Measurements from ENCODE around the gene REN.

Gene REN

DNA sequence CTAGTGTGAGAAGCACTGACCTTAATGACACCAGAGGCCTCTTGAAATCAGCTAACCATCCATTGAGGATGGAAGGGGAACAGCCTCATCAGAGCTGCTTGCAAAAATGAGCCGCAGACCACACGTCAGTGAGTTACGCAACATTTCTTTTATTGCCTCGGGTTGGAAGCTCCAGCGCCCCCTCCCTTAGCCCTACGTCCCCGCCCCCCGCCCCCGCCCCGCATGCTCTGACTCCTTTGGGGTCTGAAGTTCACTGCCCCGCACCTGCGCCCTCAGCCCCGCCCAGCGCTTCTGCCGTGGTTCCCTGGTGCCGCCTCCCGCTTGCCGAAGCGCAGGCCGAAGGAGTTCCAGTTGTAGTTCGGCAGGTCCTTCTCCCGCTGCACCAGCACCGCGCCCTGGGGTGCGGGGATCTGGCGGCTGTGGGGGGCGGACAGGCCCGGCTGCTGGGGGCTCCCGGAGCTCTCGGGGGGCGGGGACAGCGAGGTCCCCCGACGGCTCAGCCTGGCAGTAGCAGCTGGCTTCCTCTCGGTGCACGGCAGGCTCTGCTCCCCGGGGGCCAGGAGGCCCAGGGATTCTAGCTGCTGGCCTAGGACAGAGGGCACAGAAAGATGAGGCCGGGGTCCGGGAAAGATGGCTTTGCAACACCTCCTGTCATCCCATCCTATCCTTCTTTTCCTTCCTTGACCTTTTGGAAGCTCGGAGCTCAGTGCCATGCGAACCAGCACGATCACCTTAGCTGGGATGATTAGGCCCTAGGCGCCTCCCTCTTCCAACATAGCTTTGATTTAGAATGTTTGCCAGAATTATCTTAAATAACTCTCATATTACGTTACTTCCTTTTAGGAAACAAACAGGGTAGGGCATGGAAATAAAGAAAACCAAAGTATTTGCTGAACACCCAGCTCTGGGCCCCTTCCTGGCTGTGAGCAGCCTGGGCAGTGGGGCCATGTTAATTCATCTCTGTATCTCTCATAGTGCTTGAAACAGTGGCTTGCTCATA, 24.4 kb upstream of the REN start:
- DNase-seq = no peak

DNA sequence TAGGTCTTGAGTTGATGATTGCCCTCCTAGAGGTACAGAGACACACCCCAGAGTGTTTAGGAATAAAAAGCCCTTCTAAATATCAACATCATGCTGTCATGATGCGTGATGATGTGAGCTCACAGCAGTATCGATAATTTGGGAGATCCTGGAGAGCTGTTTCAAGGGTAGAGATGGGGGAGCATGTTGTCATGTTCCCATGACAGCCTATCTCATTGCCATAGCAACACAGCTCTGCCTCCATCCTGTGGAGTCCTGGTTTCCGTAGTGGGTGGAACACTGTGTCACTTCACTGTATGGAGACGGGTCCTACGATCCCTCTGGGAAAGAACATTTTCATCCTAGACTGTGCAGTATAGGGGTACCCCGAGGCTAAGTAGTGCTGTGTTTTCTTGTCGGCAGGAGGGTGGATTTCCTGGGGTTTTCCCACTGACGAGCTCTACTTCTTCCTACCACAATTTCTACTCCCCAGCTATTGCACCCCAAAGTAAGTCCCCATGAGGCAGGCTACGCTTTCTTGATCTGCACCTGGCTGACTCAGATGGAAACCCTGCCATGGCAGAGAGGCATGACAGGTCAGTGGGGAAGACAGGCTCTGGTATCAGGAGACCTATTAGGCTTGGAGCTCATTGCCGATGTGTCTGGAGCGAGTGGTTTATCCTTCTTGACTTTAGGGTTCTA, 23.0 kb upstream of the REN start:
- DNase-seq = no peak

DNA sequence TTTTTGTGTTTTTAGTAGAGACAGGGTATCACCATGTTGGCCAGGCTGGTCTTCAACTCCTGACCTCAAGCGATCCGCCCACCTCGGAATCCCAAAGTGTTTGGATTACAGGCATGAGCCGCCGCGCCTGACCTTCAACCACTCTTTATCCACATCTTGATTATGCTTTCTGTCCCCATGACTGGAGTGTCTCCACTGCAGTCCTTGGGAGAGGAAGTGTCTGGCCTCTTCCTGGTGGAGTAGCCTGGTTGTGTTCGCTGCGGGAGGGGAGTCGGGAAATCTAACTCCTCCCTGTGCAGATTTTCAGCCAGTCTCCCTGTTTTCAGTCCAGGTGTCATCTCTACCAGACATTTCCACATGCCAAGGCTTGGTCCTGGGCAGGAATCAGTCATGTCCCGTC, 20.5 kb upstream of the REN start:
- no peak for DNase-seq

DNA sequence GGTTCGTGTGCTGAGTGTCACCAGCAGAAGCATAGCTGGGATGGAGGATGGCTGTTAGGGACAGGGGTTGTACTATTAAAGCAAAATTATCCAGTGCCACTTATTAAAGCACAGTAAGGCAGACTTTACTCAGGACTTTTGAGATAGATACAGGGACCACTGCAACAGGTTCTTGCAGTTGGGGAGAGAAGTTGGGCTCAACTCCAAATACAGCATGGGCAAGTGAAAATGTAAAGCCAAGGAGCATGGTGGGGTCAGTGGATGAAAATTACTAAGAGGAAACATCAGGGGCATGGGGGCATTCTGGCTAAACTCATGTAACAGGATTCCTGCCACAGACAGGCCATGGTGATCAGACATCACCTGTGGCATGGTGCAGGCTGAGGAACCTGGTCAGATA, 15.0 kb upstream of the REN start:
- DNase-seq = no peak

DNA sequence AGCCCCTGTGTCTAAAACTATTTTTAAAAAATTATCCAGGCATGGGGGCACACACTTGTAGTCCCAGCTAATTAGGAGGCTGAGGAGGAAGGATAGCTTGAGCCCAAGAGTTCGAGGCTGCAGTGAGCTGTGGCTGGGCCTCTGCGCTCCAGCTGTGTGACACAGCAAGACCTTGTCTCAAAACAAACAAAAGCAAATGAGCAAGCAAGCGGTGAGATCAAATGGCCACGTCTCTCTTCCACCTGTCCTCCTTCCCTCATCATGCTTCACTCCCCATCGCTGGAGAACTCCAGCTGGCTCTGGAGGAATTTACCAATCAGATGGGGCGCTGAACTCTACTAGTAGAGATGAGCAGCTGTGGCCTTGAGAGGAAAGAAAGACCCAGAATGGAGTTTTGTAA, 14.0 kb upstream of the REN start:
- no peak for DNase-seq

DNA sequence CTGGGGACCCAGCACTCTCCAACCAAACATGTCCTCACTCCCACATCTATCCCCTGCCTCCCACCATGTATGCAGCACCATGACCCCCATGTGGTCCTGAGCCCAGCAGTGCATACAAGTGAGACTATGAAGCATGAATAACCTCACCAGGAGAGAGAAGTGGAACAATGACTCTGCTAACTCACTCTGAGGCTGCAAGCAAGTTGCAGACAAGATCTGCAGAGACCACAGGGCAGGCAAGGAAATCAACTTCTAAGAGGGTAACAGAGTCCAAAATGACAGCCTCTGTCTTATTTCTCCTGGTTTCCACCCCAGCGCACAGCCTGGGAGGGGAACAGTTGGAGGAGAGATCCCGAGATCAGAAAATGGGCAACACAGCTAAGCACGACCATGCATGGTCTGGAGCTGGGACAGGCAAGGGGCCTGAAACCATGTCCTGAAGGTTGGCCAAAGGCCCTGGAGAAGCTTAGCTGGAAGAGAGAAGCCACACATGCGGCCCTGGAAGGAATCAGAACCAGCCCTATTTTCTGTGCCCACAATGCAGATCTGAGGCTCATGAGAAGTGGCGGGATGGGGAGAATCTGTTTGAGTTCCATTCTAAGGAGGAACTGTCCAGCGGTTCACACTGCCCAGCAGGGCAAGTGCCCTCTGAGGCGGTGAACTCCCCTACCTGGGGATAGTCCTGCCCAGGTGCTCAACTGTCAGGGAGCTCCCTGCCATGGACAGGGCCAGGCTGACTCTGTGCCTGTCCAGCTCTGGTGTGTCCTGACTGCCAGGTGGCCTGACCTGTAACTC, 12.5 kb upstream of the REN start:
- DNase-seq = no peak

DNA sequence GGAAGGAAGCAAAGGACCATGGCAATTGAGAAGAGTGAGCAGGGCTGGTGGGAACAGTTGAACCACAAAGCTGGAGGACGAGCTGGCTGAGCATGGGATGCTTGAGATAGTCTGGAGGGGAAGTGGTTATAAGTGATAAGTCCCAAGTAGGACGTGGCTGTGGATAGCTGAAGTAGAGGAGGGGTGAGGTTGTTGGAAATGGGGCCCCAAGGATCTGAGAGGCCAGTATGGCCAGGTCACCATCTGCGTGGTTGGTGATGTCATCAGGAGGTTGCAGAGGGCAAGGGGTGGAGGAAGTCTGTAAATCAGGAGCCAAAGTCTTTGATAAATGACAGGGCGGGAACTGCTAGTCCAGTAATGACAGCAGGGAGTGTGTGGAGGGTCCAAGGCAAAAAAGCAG, 11.0 kb upstream of the REN start:
- DNase-seq = no peak

DNA sequence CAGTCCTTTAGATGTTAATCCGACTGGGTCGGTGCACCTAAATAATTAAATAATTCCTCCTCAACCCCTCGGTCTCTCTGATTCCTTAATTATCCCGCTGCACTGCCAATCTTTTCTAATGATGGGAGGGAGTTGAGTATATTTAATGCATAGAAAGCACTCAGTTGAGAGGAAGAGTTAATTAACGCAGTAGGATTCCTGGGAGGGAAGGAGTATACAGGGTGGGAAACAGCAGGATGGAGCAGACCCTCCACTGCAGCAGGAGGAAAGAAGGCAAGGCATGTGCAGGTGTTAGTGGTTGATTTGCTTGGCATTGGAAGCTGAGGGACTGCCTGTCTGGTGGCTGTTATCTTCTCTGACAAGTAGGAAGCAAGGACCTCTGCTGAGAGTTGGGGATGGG, 9.9 kb upstream of the REN start:
- no peak for DNase-seq

DNA sequence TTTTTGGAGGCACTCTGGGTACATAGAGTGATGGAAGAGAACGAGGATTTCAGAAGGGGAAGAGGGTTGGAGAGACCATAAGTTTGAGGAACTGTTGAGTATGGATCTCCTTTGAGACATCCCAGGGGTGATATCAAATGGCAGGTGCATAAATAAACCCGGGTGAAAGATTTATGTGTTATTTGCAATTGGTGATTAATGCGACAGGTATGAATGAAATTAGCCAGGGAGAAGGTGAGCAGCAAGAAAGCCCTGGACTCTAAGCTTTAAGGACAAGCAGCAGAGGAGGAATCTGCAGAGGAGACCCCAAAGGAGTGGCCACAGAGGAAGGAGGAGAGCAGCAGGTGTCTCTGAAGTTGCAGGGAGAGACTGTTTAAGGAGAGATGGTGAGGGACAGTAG, 8.8 kb upstream of the REN start:
- no peak for DNase-seq

DNA sequence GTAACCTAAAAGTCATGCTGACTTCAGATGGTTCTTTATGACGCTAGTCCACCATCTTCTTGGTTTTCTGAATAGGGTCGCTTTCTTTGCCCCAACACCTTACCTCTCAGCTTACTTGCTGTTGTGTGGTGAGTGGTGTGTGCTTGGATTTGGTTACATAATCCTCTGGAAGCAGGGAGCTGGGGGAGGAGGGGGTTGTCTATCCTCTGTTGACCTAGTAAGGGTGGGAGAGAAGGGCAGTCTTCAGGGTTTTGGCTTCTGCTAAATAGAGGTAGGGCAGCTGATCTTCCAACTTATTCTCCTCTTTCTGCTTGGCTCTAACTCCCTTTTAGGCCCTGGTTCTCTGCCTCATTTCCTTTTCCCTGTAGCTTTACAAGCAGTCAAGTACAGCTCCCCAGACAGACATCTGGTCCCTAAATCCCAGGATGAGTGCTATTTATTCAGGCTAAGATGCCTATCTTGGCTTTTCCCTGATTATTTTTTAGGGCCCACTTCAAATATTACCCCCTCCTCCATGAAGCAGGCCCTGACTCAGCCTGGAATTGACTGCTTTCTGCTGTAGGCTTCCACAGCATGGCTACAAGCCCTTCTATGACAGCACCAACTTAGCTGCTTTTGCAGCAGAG, 6.4 kb upstream of the REN start:
- DNase-seq = no peak

DNA sequence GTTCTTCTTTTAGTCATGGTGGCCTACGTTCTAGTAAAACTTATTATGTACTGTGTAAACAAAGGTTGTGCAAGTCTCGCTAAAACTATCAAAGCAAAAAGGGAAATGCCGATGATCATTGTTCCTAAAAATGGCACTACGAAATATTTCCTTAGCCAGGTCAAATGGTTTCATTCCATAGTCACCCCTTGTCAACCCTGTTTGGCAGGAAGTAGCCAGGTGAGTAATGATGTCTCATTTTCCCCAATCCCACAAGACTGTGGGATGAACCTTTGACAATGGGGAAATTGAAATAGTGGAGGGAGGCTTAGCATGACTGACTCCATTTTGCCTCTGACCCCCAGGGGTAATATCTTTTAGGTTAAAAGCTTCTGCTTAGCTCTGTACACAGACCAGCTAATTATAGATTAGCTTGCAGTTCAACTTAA, 5.6 kb upstream of the REN start:
- DNase-seq = no peak

DNA sequence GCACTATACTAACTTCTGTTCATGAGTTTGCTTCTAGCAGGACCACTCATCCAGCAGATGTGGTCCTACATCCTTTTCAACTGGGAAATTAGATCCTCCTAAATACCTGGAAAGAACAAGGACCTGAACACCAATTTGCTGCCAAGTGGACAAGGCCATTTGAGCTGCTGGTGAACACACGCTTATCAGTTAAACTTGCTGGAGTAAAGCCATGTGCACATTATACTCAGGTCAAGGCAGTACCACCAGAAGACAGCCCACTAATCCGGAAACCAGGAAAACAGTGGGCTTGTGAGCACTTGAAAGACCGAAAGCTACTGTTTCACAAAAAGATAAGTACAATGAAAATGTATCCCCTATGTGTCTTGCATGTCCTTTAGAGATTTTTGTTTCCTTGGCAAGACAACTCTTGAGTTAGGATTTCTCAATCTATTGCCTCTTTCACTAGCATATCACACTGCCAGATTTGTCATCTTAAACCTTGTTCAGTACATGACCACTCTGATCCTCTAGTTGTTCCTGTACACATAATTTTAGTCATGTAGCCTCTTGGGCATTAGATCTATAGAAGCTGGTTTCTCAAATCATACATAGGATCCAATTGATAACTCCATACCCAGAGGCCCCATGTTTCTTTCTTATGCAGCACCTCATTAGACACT, 4.5 kb upstream of the REN start:
- no peak for DNase-seq

DNA sequence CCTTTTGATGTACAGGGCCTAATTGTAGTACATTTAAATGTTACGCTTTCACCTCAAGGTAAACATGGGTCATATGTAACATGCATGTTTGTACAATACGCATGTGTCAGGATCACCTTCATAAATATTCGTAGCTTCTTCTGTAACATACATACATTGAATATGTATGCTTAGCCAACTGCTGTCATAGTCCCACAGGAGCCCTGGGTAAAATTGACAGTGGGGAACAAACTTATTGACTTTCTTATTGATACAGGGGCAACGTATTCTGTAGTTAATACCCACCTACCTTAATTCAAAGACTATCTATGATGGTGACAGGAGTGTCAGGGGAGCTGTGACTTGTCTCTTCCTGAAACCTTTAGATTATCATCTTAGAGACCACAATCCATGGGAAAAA, 3.7 kb upstream of the REN start:
- no peak for DNase-seq

DNA sequence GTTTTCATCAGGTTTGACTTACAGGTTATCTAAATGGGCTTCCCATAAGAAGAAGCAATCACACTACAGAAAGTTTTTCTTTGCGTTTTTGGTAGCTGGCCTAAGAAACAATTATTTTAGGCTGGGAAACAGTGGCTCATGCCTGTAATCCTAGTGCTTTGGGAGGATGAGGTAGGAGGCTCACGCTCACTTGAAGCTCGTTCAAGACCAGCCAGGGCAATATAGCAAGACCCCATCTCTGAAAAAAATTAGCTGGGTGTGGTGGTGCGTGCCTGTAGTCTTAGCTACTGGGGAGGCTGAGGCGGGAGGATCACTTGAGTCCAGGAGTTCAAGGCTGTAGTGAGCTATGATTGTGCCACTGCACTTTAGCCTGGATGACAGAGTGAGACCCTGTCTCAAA, 1.6 kb upstream of the REN start:
- DNase-seq = no peak

DNA sequence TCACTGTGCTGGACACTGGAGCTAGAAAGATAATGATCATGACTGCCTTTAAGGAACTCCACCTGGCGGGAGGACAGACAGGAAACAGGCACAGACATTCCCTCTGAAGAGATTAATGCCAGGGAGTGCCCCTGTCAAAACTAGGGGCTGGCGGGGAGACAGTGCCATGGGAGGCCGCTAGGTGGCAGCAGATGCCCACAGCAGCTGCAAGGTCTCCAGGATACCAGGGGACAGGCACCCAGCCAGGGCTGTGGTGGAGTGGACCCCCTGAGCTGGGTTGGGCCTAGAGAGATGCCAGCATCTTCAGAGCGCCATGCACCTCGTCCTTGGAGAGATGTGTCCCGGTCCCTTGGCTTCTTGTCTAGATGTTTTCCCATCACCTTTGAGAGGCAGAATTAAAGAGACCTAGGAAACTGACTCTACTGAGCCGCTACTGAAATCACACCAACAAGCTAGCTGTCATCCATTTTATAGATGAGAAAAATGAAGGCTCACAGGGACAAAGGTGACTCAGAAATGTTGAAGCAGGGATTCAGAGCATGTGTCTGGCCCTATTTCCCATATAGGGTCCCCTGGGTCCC, 3.6 kb downstream of the REN start:
- DNase-seq = peak; percentile 66

DNA sequence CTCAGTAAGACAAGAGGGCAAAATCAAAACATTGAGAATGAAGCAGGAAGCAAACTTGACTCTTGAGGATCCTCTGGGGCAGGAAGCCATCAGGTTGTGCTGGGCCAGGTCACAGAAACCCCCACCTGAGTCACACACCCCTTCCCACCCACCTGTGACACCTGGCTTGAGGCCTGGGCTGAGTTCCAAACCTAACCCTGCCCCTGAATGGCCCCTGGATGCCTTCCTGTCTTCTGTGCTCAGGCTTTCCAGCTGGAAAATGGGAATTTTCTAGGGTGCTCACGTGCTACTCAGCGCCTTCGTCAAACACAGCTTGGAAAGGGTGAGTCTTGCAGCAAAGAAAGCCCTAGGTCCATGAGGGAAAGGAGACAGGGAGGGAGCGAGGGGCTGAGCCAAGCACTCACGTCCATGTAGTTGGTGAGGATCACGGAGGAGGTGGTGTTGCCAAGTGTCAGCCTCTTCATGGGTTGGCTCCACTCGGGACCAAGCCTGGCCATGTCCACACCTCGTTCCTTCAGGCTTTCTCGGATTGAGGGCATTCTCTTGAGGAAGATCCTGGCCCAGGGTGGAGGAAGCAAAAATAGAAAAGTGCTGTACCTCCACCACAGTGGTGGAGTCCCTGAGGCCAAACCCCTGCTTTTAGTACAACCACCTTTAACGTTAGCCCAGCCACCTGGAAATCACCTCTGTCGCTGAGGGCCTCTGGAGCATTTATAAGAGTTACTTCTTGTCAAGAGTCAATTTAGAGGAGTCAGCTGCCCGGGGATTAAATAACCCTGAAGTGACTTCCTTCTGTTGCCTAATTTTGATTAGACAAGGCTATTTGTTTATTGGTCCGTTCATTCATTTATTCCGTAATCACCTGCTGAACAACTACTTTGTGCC, 4.3 kb downstream of the REN start:
- DNase-seq = no peak

DNA sequence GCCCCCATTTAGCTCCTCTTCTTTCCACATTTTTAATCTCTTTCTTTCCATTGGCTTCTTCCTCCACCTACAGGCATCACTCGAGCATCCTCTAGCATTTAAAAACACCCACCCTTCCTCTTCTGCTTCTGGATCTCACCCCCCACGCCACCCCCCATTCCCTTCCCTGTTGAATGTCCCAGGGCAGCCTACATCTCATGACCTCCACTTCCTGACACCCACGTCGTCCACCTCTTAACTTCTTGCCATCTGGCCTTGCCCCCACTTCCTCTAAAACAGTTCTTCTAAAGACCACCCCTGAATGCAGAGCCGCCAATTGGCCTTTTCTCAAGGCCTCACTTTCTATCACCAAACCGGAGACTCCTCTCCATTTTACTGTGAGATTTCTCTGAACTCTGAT, 8.2 kb downstream of the REN start:
- no peak for DNase-seq

DNA sequence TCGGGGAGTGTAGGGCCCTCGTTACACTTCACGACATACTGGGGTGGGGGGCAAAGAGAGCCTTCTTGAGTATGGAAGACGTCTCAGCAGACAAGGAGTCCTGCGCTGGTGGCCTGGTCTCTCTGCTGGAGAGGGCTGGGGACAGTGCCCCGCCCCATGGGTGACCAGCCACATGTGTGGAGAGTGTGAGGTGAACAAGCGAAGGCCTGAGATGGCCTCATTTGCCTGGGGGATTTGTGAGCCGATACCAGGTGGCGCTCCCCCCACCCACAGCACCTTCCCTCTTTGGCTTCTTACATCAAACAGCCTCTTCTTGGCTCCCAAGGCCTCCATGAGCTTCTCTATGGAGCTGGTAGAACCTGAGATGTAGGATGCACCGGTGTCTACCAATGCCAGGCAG, 10.3 kb downstream of the REN start:
- DNase-seq = no peak

DNA sequence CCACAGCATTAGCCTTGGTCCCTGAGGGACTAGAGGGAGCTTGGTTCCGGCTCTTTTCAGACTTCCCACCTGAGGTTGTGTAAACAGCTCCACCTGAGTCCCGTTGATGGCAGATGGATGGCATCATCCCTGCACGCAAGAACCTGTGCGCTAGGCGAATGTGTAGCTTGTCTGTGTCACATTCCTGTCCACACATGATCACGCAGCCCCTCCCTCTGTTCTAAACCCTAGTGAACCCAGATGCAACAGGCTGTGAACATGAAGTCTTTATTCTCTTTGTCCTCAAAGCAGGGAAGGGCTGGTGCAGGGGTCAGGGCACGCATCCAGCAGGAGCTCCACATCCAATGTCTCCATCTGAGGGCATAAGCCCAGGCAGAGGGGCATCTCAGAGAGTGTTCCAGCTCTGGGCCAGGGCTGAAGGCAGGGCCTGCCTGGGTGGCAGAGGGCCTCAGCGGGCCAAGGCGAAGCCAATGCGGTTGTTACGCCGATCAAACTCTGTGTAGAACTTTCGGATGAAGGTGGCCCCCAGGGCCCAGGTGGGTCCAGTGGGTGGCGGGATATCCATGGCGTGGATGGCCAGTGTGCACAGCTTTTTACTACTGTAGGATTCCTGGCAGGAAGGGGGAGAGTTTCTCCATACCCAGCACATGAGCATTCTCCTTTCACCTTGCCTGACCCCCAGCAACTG, 11.4 kb downstream of the REN start:
- DNase-seq = no peak

DNA sequence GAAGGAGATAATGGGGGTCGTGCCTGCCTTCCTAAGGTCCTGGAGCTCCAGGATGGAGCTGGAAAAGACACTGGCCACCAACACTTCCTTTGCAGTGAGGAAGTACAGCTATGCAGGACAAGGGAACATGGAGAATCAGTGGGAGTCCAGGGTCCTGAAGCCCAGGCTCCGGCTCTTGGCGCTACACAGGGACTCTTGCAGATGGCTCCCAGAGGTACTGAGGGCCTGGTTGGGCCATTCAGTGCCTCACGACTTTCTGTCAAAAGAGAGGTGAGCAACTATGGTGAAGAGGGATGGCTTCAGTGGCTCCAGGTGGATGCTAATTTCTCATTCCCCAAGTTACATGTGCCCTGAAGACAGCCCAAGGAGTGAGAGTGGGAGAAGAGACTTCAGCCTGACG, 12.5 kb downstream of the REN start:
- no peak for DNase-seq
